ENCODE results near the gene CEP70. TPM values are rescaled to one million over a fixed set of nuclear protein-coding genes. Genes with fewer than 3 reads are reported as not detected.

The CEP70 gene
- total and polyA plus RNA-seq, 5 donors: 17.0 to 46.9 (median 38.5) TPM

- no peaks in the 10 kb centered on the region for H3K9me3 ChIP-seq (ENCODE audit: control insufficient read depth, low read length)
- no peak overlapping the region for H3K4me3 ChIP-seq (ENCODE audit: low read length)
- no peak for DNase-seq
- no peak overlapping the region for H3K27ac ChIP-seq (ENCODE audit: low read length)
- intact Hi-C loops (cut with DNase I): no loop called here
- no peaks in the 10 kb centered on the region for H3K27me3 ChIP-seq (ENCODE audit: control insufficient read depth, insufficient read depth)
- WGBS: 66% methylated on average over 6 of the region's 6 CpGs
- ATAC-seq: no peak
- H3K4me1 ChIP-seq (ENCODE audit: control insufficient read depth, insufficient read depth, low read length): no peaks in the 10 kb centered on the region
Measured at GRCh38 chr3:138468451-138468850, 125.6 kb downstream of the CEP70 start.

- H3K27ac ChIP-seq (ENCODE audit: low read length): no peak overlapping the region
- no peaks in the 10 kb centered on the region for H3K9me3 ChIP-seq (ENCODE audit: control insufficient read depth, low read length)
- H3K4me1 ChIP-seq (ENCODE audit: control insufficient read depth, insufficient read depth, low read length): no peaks in the 10 kb centered on the region
- intact Hi-C loops (cut with DNase I): no loop called here
- H3K4me3 ChIP-seq (ENCODE audit: low read length): no peak overlapping the region
- ATAC-seq (no peak), DNase-seq (no peak)
- 94% methylated on average over 5 of the region's 5 CpGs for WGBS
- no peaks in the 10 kb centered on the region for H3K27me3 ChIP-seq (ENCODE audit: control insufficient read depth, insufficient read depth)
Measured at GRCh38 chr3:138467931-138468330, 126.1 kb downstream of the CEP70 start.

DNA sequence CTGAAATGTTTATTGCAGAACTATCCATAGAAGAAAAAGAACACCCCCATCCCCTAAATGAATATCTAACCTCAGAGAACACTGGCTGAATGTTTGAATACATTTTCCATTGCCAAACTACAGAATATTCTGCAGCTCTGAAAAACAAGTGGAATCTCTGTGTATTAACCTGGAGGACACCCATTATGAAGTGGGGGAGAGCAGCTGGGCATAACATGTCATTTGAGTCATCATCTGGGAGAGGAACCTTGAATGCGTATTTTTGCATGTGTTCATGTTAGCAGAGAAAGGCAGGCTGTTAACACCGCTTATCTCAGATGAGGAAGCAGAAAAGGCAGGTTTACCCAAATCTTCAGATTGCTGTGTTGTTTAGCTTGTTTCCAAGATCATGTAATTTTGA, 128.1 kb downstream of the CEP70 start:
- WGBS: 63% methylated on average over 2 of the region's 2 CpGs
- ATAC-seq: no peak
- H3K4me1 ChIP-seq (ENCODE audit: control insufficient read depth, insufficient read depth, low read length): no peaks in the 10 kb centered on the region
- no peak for DNase-seq
- H3K27me3 ChIP-seq (ENCODE audit: control insufficient read depth, insufficient read depth): no peaks in the 10 kb centered on the region
- no peak overlapping the region for H3K27ac ChIP-seq (ENCODE audit: low read length)
- H3K9me3 ChIP-seq (ENCODE audit: control insufficient read depth, low read length): no peaks in the 10 kb centered on the region
- no peak overlapping the region for H3K4me3 ChIP-seq (ENCODE audit: low read length)
- intact Hi-C loops (cut with DNase I): no loop called here

- intact Hi-C loops (cut with DNase I): no loop called here
- Histone ChIP-seq H3K4me1 (ENCODE audit: control insufficient read depth, insufficient read depth, low read length) (no peaks in the 10 kb centered on the region), H3K4me3 (ENCODE audit: low read length) (no peak overlapping the region), H3K9me3 (ENCODE audit: control insufficient read depth, low read length) (no peaks in the 10 kb centered on the region), H3K27me3 (ENCODE audit: control insufficient read depth, insufficient read depth) (no peaks in the 10 kb centered on the region), H3K27ac (ENCODE audit: low read length) (no peak overlapping the region)
- WGBS: 97% methylated on average over 3 of the region's 3 CpGs
- no peak for DNase-seq
- ATAC-seq: no peak
Measured at GRCh38 chr3:138465451-138465850, 128.6 kb downstream of the CEP70 start.

- Histone ChIP-seq H3K9me3 (ENCODE audit: control insufficient read depth, low read length) (no peaks in the 10 kb centered on the region), H3K27ac (ENCODE audit: low read length) (no peak overlapping the region), H3K27me3 (ENCODE audit: control insufficient read depth, insufficient read depth) (no peaks in the 10 kb centered on the region), H3K4me1 (ENCODE audit: control insufficient read depth, insufficient read depth, low read length) (peaks cover 3% of the 10 kb centered on the region), H3K4me3 (ENCODE audit: low read length) (no peak overlapping the region)
- ATAC-seq (no peak), DNase-seq (no peak)
- intact Hi-C loops (cut with DNase I): no loop called here
- WGBS: 74% methylated on average over 2 of the region's 2 CpGs
Measured at GRCh38 chr3:138464491-138464860, 129.6 kb downstream of the CEP70 start.

DNA sequence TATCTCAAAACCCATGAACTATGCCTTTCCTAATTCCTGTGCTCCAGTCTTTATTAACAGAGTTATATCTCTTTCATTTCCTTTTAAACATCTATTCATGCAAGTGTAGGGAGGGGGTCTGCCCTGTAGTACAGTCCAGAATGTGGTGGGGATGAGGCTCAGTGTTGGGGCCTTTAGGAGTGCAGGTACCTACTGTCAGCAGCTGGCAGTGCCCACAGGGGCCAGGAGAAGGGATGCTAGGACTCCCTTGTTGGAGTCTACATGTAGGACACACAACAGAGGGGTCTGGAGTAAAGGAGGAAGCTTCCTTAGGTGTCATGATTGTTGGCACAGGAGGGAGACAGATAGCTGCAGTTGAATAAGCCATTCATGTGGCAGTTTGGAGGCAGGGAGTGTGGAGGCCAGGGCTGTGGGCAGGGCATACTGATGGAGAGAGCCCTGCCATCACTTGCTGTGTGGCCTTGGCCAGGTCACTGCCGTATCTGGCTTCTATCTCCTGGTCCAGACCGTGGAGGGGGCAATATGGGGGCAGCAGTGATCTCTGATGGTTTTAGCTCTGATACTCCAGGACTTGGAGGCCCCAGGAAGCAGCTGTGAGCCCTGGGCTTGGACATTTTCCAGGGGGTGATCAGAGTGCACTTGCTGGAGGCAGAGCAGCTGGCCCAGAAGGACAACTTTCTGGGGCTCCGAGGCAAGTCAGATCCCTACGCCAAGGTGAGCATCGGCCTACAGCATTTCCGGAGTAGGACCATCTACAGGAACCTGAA, 130.2 kb downstream of the CEP70 start:
- WGBS: 68% methylated on average over 6 of the region's 6 CpGs
- Histone ChIP-seq H3K27me3 (ENCODE audit: control insufficient read depth, insufficient read depth) (no peaks in the 10 kb centered on the region), H3K4me1 (ENCODE audit: control insufficient read depth, insufficient read depth, low read length) (peaks cover 4% of the 10 kb centered on the region), H3K4me3 (ENCODE audit: low read length) (no peak overlapping the region), H3K9me3 (ENCODE audit: control insufficient read depth, low read length) (no peaks in the 10 kb centered on the region), H3K27ac (ENCODE audit: low read length) (no peak overlapping the region)
- ATAC-seq (no peak), DNase-seq (no peak)
- intact Hi-C loops (cut with DNase I): no loop called here

- WGBS: 73% methylated on average over 4 of the region's 4 CpGs
- Histone ChIP-seq H3K27me3 (ENCODE audit: control insufficient read depth, insufficient read depth) (no peaks in the 10 kb centered on the region), H3K9me3 (ENCODE audit: control insufficient read depth, low read length) (no peaks in the 10 kb centered on the region), H3K4me3 (ENCODE audit: low read length) (no peak overlapping the region), H3K27ac (ENCODE audit: low read length) (no peak overlapping the region), H3K4me1 (ENCODE audit: control insufficient read depth, insufficient read depth, low read length) (peaks cover 4% of the 10 kb centered on the region)
- no peak for ATAC-seq
- intact Hi-C loops (cut with DNase I): no loop called here
- no peak for DNase-seq
Measured at GRCh38 chr3:138461896-138462295, 132.2 kb downstream of the CEP70 start.

DNA sequence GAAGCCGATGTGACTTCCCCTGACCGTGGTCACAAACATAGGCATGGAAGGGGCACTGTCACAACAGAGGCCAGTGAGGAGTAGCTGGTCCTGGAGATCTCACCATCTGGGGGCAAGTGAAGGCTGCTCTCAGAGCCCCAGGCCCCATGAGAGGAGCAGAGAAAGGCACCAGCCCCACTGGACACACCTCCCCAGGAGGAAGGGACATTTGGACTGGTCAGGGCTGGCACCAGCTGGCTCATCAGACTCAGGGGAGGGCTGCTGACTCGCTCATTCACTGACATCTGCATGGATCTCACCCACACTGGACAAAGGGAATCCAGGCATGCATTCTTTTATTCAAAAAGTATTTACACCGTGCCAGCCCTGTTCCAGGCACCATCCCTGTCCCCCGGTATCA, 132.8 kb downstream of the CEP70 start:
- 65% methylated on average over 5 of the region's 5 CpGs for WGBS
- Histone ChIP-seq H3K4me3 (ENCODE audit: low read length) (no peak overlapping the region), H3K27me3 (ENCODE audit: control insufficient read depth, insufficient read depth) (no peaks in the 10 kb centered on the region), H3K9me3 (ENCODE audit: control insufficient read depth, low read length) (no peaks in the 10 kb centered on the region), H3K27ac (ENCODE audit: low read length) (no peak overlapping the region), H3K4me1 (ENCODE audit: control insufficient read depth, insufficient read depth, low read length) (peaks cover 4% of the 10 kb centered on the region)
- no peak for ATAC-seq
- DNase-seq: no peak
- intact Hi-C loops (cut with DNase I): no loop called here

DNA sequence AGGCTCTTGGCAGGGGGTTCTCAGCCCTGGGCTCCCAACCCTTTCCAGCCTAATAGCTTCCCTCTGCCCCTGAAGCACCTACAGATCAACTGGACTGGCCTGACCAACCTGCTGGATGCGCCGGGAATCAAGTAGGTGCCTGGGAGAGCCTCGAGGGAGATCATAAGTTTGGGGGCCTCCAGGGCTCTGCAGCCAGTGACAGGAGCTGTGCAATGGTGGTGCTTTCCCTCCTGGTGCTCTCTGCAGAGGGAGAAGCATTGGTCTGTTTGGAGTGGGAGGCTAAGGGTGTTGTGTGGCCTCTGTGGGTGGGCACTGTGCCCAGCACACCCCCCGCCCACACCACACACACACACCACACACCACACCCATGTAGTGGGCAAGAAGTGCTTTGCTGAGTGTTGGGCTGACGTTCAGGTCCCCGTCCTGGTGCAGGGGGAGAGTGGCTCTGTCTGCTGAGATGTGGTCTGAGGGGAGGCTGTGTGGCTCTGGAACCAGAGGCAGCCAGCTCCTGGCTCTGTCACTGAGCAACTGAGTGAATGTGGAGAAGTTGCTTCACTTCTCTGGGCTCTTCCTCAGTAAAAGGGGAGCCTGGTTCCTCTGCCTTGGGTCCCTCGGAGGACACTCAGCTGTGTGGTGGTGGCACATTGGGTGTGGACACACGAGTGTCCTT, 133.4 kb downstream of the CEP70 start:
- H3K27ac ChIP-seq (ENCODE audit: low read length): no peak overlapping the region
- peak in 1 of 2 donors; percentile 23 for ATAC-seq
- whole genome bisulfite sequencing: 58% methylated on average over 8 of the region's 8 CpGs
- no peak overlapping the region for H3K4me3 ChIP-seq (ENCODE audit: low read length)
- H3K9me3 ChIP-seq (ENCODE audit: control insufficient read depth, low read length): no peaks in the 10 kb centered on the region
- H3K4me1 ChIP-seq (ENCODE audit: control insufficient read depth, insufficient read depth, low read length): peaks cover 4% of the 10 kb centered on the region
- intact Hi-C loops (cut with DNase I): no loop called here
- no peak for DNase-seq
- no peaks in the 10 kb centered on the region for H3K27me3 ChIP-seq (ENCODE audit: control insufficient read depth, insufficient read depth)

GRCh38 chr3:138459619-138460535, 134.2 kb downstream of the CEP70 start:
- DNase-seq: no peak

More at GRCh38 chr3:138459619-138460535, 134.2 kb downstream of the CEP70 start:
- H3K4me1 ChIP-seq (ENCODE audit: control insufficient read depth, insufficient read depth, low read length): peaks cover 4% of the 10 kb centered on the region
- H3K4me3 ChIP-seq (ENCODE audit: low read length): no peak overlapping the region
- 79% methylated on average over 15 of the region's 15 CpGs for WGBS
- H3K9me3 ChIP-seq (ENCODE audit: control insufficient read depth, low read length): no peaks in the 10 kb centered on the region
- ATAC-seq: peak in 1 of 2 donors; percentile 5
- no peak overlapping the region for H3K27ac ChIP-seq (ENCODE audit: low read length)
- intact Hi-C loops (cut with DNase I): no loop called here
- H3K27me3 ChIP-seq (ENCODE audit: control insufficient read depth, insufficient read depth): no peaks in the 10 kb centered on the region

Data from right cardiac atrium (tissue), 5 donors.